ENCODE results near the gene NDUFB10. TPM values are rescaled to one million over a fixed set of nuclear protein-coding genes. Genes with fewer than 3 reads are reported as not detected.

Gene NDUFB10
- total RNA-seq, 1 experiment from 2014 or later = 287 TPM

- BruUV-seq (replicated peaks) = no TSS peak
- H3K4me3 ChIP-seq (ENCODE audit: low read depth in 2 of 2, low read length in 2 of 2) = no peak overlapping the region
- DNase-seq (ENCODE audit: low read depth, low spot score) = no peak
- H3K9me3 ChIP-seq (ENCODE audit: control insufficient read depth, insufficient read depth, low read depth, low read length) = no peaks in the 10 kb centered on the region
- H3K4me1 ChIP-seq (ENCODE audit: control insufficient read depth, insufficient read depth, low read length) = no peaks in the 10 kb centered on the region
- ATAC-seq = peak; percentile 58
- intact Hi-C loops (cut with micrococcal nuclease; ENCODE audit: unreplicated experiment) = no loop called here
- POLR2A ChIA-PET = no interaction called here
- CTCF ChIA-PET = no interaction called here
- no peak overlapping the region for H3K27ac ChIP-seq (ENCODE audit: low read length)
- in situ Hi-C loops (cut with HindIII; ENCODE audit: low pct_unique_long_range_greater_than_20kb, low sequenced_read_pairs) = no loop called here
- no peaks in the 10 kb centered on the region for H3K36me3 ChIP-seq (ENCODE audit: control insufficient read depth, insufficient read depth, low read length)
- H3K27me3 ChIP-seq (ENCODE audit: control insufficient read depth, insufficient read depth, low read length) = no peaks in the 10 kb centered on the region
- TF ChIP-seq CTCF (IDR thresholded peaks at IDR 0.05) (no peak), SIN3A (IDR thresholded peaks at IDR 0.05; ENCODE audit: borderline replicate concordance, insufficient read depth, low read depth, low read length) (no peak), TCF7L2 (IDR thresholded peaks at IDR 0.05; ENCODE audit: low read depth, low read length) (no peak), POLR2AphosphoS5 (IDR thresholded peaks at IDR 0.05; ENCODE audit: low read depth, low read length) (no peak)
Observed at GRCh38 chr16:1950047-1950446, 9.3 kb upstream of the NDUFB10 start.

GRCh38 chr16:1950559-1950958 is 8.8 kb upstream of the NDUFB10 start:
- Histone ChIP-seq H3K27ac (ENCODE audit: low read length) (no peak overlapping the region), H3K27me3 (ENCODE audit: control insufficient read depth, insufficient read depth, low read length) (no peaks in the 10 kb centered on the region), H3K9me3 (ENCODE audit: control insufficient read depth, insufficient read depth, low read depth, low read length) (no peaks in the 10 kb centered on the region), H3K36me3 (ENCODE audit: control insufficient read depth, insufficient read depth, low read length) (no peaks in the 10 kb centered on the region), H3K4me3 (ENCODE audit: low read depth in 2 of 2, low read length in 2 of 2) (no peak overlapping the region), H3K4me1 (ENCODE audit: control insufficient read depth, insufficient read depth, low read length) (no peaks in the 10 kb centered on the region)
- intact Hi-C loops (cut with micrococcal nuclease; ENCODE audit: unreplicated experiment) = no loop called here
- in situ Hi-C loops (cut with HindIII; ENCODE audit: low pct_unique_long_range_greater_than_20kb, low sequenced_read_pairs) = no loop called here
- BruUV-seq (replicated peaks) = no TSS peak
- DNase-seq (ENCODE audit: low read depth, low spot score) (no peak), ATAC-seq (no peak)
- no peak for TF ChIP-seq SIN3A (IDR thresholded peaks at IDR 0.05; ENCODE audit: borderline replicate concordance, insufficient read depth, low read depth, low read length)
- TF ChIP-seq TCF7L2 (IDR thresholded peaks at IDR 0.05; ENCODE audit: low read depth, low read length) = no peak
- no peak for TF ChIP-seq CTCF (IDR thresholded peaks at IDR 0.05)
- TF ChIP-seq POLR2AphosphoS5 (IDR thresholded peaks at IDR 0.05; ENCODE audit: low read depth, low read length) = no peak
- no peak for TF ChIP-seq REST (IDR thresholded peaks at IDR 0.05; ENCODE audit: insufficient read depth in 1 of 2, low read depth in 2 of 2, low read length in 1 of 2)
- CTCF ChIA-PET = no interaction called here
- POLR2A ChIA-PET = no interaction called here
